ENCODE data around the gene KLHL29. TPM values are rescaled to one million over a fixed set of nuclear protein-coding genes. Genes with fewer than 3 reads are reported as not detected.

Gene KLHL29
- total RNA-seq, result 3.4 and 4.3 TPM in 2 replicates

GRCh38 chr2:23384551-23385343 is at the start of gene KLHL29:
KLHL29 (plus strand) TSS chr2:23385179; CDS start chr2:23562197, 177,018 bp downstream.

